ENCODE results near the gene DAPK3.

GRCh38 chr19:3916033-3916432 is 54.9 kb downstream of the DAPK3 start:
- TF ChIP-seq SUZ12 (IDR thresholded peaks at IDR 0.05): no peak
- no peak for TF ChIP-seq BHLHE40 (IDR thresholded peaks at IDR 0.05; ENCODE audit: borderline replicate concordance)
- TF ChIP-seq TARDBP (IDR thresholded peaks at IDR 0.05): no peak
- no peak for TF ChIP-seq FOXM1 (IDR thresholded peaks at IDR 0.05; ENCODE audit: borderline replicate concordance)
- TF ChIP-seq CTBP1 (IDR thresholded peaks at IDR 0.05; ENCODE audit: borderline replicate concordance): no peak
- TF ChIP-seq SP1 (IDR thresholded peaks at IDR 0.05): no peak
- TF ChIP-seq NFRKB (IDR thresholded peaks at IDR 0.05): no peak
- TF ChIP-seq ZNF384 (IDR thresholded peaks at IDR 0.05): no peak
- no peak for TF ChIP-seq ARNT (IDR thresholded peaks at IDR 0.05)
- no peak for TF ChIP-seq FOXK2 (IDR thresholded peaks at IDR 0.05)
- no peak for TF ChIP-seq LEF1 (IDR thresholded peaks at IDR 0.05; ENCODE audit: borderline replicate concordance)
- TF ChIP-seq L3MBTL2 (conservative IDR thresholded peaks at IDR 0.05): no peak
- TF ChIP-seq PKNOX1 (IDR thresholded peaks at IDR 0.05): no peak
